GM15510 (cell line): ENCODE measurements around the gene SP1.

ENCODE experiments used
- POLR2A ChIP-seq: IDR thresholded peaks from 3 replicates; pipeline ENCODE4 v1.6.1; 2011; ENCODE audit warnings: borderline replicate concordance; ENCODE audit not compliant: insufficient read length; ENCODE audit errors: extremely low read depth

SP1 gene

DNA sequence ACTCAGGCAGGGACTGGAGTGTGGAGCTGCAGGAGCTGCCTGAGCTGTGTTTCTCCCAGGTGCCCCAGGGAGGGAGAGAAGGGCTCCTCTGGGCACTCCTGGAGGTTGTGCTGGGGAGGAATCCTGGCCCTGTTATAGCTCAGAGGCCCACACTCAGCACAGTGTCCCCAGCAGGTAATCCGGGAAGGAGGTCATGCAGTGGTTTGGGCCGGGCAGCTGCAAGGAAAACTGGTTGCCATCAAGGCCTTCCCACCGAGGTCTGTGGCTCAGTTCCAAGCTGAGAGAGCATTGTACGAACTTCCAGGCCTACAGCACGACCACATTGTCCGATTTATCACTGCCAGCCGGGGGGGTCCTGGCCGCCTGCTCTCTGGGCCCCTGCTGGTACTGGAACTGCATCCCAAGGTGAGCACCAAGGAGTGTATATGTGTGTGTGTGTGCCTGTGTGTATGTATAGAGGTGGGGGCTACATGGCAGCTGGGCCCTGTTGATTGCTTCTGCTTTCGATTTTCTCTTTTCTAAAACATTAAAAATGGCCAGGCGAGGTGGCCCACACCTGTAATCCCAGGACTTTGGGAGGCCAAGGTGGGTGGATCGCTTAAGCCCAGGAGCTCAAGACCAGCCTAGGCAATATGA lies 45.7 kb downstream of the SP1 start:
- no peak for TF ChIP-seq POLR2A

- TF ChIP-seq POLR2A: no peak
Measured at GRCh38 chr12:53427905-53428594, 48.1 kb downstream of the SP1 start.

- no peak for TF ChIP-seq POLR2A
Measured at GRCh38 chr12:53428741-53429140, 48.8 kb downstream of the SP1 start.

DNA sequence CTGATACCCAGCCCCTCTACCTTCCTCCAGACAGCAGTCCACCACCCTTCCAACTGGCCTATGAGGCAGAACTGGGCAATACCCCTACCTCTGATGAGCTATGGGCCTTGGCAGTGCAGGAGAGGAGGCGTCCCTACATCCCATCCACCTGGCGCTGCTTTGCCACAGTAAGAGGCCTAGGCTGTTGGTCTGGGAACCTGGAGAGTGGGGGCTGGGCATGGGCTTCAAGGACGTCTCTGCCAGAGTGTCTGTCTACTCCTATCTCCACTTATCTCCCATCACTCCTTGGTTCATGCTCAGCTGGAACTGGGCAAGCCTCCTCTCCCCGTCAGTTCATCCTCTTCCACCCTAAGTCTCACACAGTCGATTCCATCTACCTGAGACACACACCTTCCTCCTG lies 50.1 kb downstream of the SP1 start:
- TF ChIP-seq POLR2A: no peak

DNA sequence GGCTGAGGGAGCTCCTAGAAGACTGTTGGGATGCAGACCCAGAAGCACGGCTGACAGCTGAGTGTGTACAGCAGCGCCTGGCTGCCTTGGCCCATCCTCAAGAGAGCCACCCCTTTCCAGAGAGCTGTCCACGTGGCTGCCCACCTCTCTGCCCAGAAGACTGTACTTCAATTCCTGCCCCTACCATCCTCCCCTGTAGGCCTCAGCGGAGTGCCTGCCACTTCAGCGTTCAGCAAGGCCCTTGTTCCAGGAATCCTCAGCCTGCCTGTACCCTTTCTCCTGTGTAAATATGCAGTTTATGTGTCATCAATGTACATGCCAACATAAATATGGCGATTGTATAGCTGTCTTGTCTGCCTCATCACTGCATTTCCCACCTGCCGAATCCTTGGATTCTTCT lies 51.2 kb downstream of the SP1 start:
- no peak for TF ChIP-seq POLR2A

- TF ChIP-seq POLR2A: peak; percentile 97
Measured at GRCh38 chr12:53441040-53441833, 61.3 kb downstream of the SP1 start, which contains the start of gene PRR13. Gene PRR13, plus strand, starts transcription at chr12:53441734. Its CDS starts 981 bp downstream, at chr12:53442715.

DNA sequence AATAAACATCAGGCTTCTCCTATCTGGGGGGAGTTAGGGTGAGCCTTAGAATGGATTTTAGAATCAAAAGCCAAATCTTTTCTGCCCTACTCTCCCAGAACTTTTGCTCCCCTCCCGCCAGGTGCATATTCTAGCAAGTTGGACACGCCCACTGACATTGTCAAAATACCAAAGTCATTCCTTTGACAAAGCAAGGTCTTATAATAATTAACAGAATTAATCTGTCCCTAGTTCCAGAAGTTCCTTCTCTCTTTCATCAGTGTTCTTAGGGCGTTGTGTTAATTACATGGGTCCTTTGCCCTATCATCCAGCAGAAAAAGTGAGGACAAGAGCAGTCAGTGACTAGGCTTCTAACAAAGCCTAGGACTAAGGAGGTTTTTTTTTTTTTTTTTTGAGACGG lies 64.0 kb downstream of the SP1 start:
- no peak for TF ChIP-seq POLR2A

GRCh38 chr12:53450936-53451335 lies 71.0 kb downstream of the SP1 start:
- TF ChIP-seq POLR2A: no peak

GRCh38 chr12:53451661-53452158 lies 71.7 kb downstream of the SP1 start, which contains the start of gene PCBP2:
Gene PCBP2, plus strand, starts transcription at chr12:53452102. Its CDS starts 2,699 bp downstream, at chr12:53454801.
- peak; percentile 81 for TF ChIP-seq POLR2A

DNA sequence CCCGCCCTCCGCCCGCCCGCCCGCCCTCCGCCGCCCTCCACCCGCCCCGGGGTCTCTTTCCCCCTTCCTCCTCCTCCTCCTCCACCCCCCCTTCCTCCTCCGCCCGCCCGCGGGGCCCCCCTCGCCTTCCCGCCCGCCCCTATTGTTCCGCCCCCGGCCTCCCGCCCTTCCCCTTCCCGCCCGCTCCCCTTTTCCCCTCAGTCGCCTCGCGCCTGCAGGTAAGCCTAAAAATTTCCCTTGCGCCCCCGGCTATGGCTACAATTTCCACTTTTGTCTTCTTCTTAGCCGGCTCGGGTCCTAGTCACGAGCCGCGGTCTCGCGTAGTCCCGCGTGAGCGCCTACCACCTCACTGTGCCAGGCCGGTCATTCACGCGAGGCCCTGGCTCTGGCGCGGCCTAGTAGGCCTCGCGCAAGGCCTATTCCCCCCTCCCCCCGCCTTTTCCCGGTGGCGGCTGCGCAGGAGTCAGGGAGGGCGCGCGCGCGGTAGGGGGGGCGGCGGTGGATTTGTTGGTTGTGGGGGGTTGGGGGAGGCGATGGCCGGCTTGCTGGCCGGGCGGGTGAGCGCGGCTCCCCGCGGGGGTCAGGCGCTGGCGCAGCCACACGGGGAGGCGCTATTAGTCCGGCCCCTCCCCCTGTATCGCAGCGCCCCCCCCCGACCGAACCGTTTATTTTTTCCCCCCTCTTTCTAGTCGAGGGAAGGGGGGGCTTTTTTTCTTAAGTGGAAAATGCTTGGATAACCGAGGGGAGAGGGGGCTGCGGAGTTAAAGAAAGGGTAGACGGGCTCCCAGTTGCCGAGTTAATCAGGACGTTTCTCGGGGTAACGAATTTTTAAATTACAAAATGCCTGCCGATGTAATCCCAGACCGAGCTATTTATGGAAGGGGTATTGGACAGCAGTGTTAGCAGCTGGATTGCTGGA lies 72.4 kb downstream of the SP1 start:
- peak; percentile 41 for TF ChIP-seq POLR2A

DNA sequence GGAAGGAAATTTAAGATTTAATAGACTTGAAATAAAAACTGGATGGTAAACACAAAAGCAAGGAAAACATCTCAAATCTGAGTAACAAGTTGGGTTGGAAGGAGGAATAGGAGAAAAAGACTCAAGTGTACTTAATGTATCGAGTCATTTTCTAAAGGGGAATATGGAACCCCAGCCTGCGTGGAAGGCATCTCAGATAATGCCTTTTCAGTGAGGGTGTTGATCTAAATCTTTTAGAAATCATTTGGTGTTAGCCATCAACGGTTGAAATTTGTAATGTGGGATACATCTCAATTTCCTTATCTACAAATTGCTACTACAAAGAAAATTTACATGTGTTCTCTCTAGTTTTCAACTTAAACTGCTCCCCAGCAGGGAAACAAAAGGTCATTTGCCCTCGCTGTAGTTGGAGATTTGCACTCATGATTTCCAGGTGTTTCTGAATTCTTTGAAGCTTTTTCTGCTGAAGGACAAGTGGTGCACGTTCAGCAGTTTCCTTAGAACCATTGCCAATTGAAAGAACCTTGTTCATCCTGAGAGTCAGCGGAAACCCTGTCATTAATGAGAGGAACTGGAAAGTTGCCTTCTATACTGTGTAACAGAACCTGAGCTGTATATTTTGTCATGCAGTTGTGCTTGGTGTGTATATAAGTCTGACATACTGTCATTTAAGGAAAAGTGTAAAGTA lies 74.1 kb downstream of the SP1 start:
- TF ChIP-seq POLR2A: no peak

DNA sequence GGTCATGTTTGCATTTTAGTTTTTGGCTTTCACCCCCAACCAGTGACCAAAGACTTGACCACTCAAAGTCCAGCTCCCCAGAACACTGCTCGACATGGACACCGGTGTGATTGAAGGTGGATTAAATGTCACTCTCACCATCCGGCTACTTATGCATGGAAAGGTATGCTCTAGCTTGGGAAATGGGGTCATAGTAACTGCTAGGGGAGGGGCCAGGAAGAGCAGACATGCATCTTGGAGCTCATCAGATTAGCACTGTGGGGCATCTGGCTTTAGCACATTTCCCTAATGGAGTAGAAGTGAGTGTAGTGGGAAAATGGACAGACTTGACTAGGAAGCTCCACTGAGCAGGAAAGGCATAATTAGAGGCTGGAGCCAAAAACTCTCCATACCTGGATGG lies 74.7 kb downstream of the SP1 start:
- TF ChIP-seq POLR2A: no peak

- TF ChIP-seq POLR2A: no peak
Measured at GRCh38 chr12:53456654-53457366, 76.8 kb downstream of the SP1 start.
